Measurements from ENCODE around the gene MSTO1.
"Not testable (repeated sequence)": the region's sequence is repeated elsewhere in the genome, so short reads cannot be mapped to it uniquely, and the experiment has no call there.

Gene MSTO1

GRCh38 chr1:155613226-155613625 lies 3.2 kb downstream of the MSTO1 start:
- not testable (repeated sequence) for DNase-seq (ENCODE audit: low read depth in 4 of 4, low spot score in 1 of 4)

DNA sequence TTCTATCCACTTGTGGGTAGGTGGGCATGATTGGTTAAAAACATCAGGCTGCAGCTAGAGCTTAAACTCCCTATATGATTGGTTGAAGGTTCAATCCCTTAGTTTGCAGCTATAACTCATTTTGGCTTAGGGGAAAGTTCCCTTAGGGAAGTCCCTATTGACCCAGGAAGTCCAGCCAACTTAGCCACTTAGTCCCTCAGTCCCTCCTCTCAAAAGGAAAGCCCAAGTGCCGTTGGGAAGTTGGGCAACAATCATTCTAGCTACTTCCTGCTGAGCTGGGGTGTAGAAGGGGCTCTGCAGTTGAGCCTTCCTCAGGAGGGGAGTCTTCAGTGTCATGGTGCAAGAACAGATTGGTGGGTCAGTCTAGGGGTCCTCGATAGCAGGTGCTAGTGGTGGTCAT lies 12.2 kb downstream of the MSTO1 start:
- no peak for DNase-seq (ENCODE audit: low read depth in 4 of 4, low spot score in 1 of 4)

DNA sequence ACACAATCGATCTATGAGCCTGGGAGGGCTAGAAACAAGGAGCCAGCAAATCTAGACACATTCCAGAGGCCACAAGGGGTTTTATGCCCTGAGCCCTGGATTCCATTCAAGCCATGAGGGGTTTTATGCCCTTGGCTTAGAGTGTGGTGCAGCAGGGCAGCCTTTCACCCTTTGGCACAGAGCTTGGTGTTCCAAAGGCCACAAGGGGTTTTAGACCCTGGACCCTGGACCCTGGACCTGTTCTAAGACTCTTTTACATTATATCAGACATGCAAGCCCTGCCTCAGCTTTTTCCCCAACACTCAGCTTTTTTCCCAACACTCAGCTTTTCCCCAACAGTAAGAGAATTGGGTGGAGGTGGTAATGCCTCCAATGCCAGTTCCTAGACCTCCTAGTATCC lies 13.3 kb downstream of the MSTO1 start:
- DNase-seq (ENCODE audit: low read depth in 4 of 4, low spot score in 1 of 4), result no peak

- DNase-seq (ENCODE audit: low read depth in 4 of 4, low spot score in 1 of 4), result not testable (repeated sequence)
These were observed 16.4 kb downstream of the MSTO1 start for GRCh38 chr1:155626428-155626827.

DNA sequence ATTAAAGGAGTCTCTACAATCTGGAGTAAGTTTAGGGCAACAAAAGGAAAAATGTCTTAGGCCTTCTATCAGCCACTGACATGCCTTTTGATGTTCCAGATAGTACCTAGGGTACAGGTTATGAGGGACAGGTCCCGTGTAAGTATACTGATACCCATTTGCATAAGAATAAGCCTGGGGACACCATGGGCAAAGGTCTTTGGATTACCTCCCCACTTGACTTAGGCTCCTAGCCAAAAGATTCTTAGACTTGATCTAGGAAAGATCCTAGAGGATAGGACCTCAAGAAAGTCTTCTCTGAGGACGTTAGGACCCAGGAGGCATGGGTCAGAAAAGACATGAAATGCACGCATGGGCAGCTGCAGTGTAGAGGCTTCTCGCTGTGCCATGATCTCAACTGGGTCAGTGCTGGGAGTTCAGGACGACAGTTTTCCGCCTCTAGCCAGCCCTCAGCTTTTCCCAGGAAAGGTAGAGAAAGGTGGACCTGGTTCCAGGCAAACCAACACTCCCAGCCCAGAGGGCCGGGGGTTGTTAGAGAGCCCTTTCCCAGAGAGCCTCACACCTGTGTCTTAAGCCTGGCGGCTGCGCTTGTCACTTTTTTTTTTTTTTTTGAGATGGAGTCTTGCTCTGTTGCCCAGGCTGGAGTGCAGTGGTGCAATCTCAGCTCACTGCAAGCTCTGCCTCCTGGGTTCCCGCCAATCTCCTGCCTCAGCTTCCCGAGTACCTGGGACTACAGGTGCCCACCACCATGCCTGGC lies 26.6 kb downstream of the MSTO1 start:
- no peak for DNase-seq (ENCODE audit: low read depth in 4 of 4, low spot score in 1 of 4)

DNA sequence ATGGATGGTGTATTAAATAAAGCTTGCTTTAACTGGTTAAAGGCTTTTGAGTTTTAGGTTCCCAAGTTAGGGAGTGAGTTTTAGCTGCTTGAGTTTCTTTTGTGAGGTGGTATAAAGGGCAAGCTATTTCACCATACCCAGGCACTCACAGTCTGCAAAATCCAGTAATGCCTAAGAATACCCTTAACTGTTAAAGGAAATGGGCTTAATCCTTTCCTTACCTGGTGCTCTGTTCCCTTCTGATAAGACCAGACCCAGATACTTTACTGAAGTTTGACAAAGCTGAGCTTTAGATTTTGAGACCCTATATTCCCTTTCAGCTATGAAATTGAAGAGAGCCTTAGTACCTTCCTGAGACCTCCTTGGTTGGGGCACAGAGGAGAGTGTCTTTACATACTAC lies 30.3 kb downstream of the MSTO1 start:
- DNase-seq (ENCODE audit: low read depth in 4 of 4, low spot score in 1 of 4), result no peak

- not testable (repeated sequence) for DNase-seq (ENCODE audit: low read depth in 4 of 4, low spot score in 1 of 4)
These were observed 32.7 kb downstream of the MSTO1 start for GRCh38 chr1:155642559-155643180.

DNA sequence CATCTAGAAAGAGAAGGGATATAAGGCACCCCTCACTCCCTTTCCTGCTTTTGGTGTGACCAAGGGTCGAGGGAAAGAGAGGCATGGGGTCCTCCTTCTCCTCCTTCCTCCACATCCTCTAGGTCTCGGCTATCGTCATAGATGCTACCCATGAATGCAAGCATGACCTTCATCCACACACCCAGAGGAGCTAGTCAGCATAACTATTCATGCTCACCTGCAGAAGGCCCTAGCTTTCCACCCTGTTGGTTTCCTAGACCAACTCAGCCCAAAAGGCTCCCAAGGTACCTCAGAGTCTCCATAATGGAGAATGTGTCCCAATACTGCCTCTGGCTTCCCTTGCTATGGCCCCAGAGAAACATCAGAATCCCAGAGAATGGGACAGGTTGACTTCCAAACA lies 33.2 kb downstream of the MSTO1 start:
- no peak for DNase-seq (ENCODE audit: low read depth in 4 of 4, low spot score in 1 of 4)

- no peak for DNase-seq (ENCODE audit: low read depth in 4 of 4, low spot score in 1 of 4)
These were observed 35.1 kb downstream of the MSTO1 start for GRCh38 chr1:155645034-155645598.

DNA sequence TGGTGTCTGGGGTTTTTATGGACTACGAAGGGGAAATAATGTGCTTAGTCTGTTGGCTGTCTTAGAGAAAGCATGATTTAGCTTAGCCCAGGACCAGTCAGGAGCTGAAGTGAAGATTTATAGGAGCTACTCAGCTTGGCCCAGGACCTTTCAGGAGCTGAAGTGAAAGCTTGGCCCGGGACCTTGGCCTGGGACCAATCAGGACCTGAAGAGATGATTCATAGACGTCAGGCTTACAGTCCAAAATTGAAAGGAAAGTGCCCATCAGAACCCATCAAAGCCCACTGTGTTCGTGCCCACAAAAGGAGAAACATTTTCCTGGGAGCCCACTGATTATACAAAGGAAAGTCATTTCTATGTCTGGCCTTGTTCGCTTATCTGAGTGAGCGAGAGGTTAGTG lies 35.6 kb downstream of the MSTO1 start:
- no peak for DNase-seq (ENCODE audit: low read depth in 4 of 4, low spot score in 1 of 4)

DNA sequence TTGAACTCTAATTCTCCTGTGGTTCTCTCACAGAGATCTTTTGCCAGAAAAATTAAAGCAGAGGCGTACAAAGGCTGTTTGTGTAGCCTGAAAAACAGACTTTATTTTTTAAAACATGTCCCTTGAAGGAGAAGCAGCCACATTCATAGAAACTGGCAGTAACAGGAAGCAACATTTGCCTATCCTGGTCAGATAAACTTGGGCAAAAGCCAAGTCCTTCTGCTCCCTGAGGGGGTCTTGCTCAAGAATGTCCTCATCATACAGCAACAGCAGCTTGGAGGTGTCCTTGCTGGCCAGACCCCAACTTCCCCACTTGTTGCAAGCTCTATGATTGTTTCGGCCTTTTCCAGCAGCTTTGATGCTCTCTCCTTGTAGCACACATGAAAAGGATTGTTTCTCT lies 36.3 kb downstream of the MSTO1 start:
- no peak for DNase-seq (ENCODE audit: low read depth in 4 of 4, low spot score in 1 of 4)

GRCh38 chr1:155648207-155649147 lies 38.5 kb downstream of the MSTO1 start:
- DNase-seq (ENCODE audit: low read depth in 4 of 4, low spot score in 1 of 4), result no peak

GRCh38 chr1:155649676-155650075 lies 39.7 kb downstream of the MSTO1 start:
- DNase-seq (ENCODE audit: low read depth in 4 of 4, low spot score in 1 of 4), result no peak

DNA sequence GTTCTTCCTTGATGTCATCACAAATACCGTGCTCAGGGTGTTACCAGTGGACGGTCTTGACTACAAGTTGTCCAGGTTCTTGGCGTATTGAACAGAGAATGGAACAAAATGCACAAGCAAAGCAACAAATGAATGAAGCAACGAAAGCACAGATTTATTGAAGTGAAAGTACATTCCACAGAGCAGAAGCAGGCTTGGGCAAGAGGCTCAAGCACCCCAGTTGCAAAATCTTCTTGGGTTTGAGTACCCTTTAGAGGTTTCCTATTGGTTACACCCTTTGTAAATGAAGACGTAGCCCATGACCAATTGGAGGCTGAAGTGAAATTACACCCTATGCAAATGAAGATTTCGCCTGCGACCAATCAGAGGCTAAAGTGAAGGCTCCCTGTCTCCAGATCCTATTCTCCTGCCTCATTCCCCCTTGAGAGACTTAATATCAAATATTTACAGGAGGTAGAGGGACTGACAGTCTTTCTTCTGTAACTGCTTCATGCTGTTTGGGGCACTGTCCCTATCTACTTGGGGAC lies 40.3 kb downstream of the MSTO1 start:
- no peak for DNase-seq (ENCODE audit: low read depth in 4 of 4, low spot score in 1 of 4)

GRCh38 chr1:155651861-155652661 lies 42.0 kb downstream of the MSTO1 start:
- DNase-seq (ENCODE audit: low read depth in 4 of 4, low spot score in 1 of 4), result no peak

- no peak for DNase-seq (ENCODE audit: low read depth in 4 of 4, low spot score in 1 of 4)
These were observed 42.9 kb downstream of the MSTO1 start for GRCh38 chr1:155652951-155653350.

DNA sequence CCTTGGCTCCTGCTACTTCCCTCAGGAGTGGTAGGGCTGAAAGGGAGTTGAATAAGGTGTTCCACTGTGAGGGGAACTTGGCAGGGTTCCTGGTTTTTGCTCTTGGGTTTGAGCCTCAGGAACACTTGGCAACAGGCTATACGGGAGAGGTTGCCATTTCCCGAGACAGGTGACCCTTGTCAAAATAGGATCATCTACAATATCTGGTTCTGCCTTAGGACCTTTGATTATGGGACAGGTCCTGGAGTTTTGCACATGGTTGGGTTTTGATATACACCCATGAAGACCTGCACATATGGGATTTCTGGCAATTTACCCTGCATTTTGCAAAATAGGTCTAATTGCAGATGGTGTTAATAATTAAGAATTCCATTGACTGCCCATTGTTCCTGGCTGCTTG lies 47.4 kb downstream of the MSTO1 start:
- no peak for DNase-seq (ENCODE audit: low read depth in 4 of 4, low spot score in 1 of 4)

- not testable (repeated sequence) for DNase-seq (ENCODE audit: low read depth in 4 of 4, low spot score in 1 of 4)
These were observed 51.2 kb downstream of the MSTO1 start for GRCh38 chr1:155661239-155661638.

Data from stimulated activated CD4-positive, alpha-beta T cell treated with anti-CD3 and anti-CD28 coated beads, Interleukin-1b, Interleukin-23, amount 100 ng/mL, for 24 hours (primary cell).